Sigmoid colon (tissue), 7 donors: ENCODE results near the gene HOXB5. TPM values are rescaled to one million over a fixed set of nuclear protein-coding genes. Genes with fewer than 3 reads are reported as not detected.

Experiments used
- DNase-seq: peaks from one replicate; pipeline ENCODE4 v3.0.0-alpha.2; 2019
- H3K27ac ChIP-seq, 4 donors: fragments of 200-600 bp; sonication (generic); one replicate each; pipeline ENCODE4 v1.5.1; 2016 to 2019; ENCODE audit warnings: mild to moderate bottlenecking in 1 of 4
- H3K27me3 ChIP-seq, 3 donors: fragments of 200-600 bp; sonication (generic); one replicate each; pipeline ENCODE4 v1.5.1; 2019; ENCODE audit warnings: mild to moderate bottlenecking in 1 of 3
- H3K36me3 ChIP-seq, 4 donors: fragments of 200-600 bp; sonication (generic); one replicate each; pipeline ENCODE4 v1.5.1; 2016 to 2019
- H3K4me1 ChIP-seq, 4 donors: fragments of 200-600 bp; sonication (generic); one replicate each; pipeline ENCODE4 v1.5.1; 2017 to 2019
- H3K4me3 ChIP-seq, 4 donors: fragments of 200-600 bp; sonication (generic); one replicate each; pipeline ENCODE4 v1.5.1; 2017 to 2019; ENCODE audit warnings: mild to moderate bottlenecking in 2 of 4, moderate library complexity in 1 of 4
- H3K9me3 ChIP-seq, 4 donors: fragments of 200-600 bp in 3 of 4; sonication (generic) in 3 of 4; one replicate each; pipeline versions ENCODE4 v1.5.1 to v1.6.1; 2013 to 2019
- CTCF ChIP-seq, 4 experiments: fragments of 450-650 bp in 3 of 4; fragments of 200-600 bp in 1 of 4; IDR thresholded peaks; one replicate each; pipeline ENCODE4 v1.5.1; 2016 to 2019; ENCODE audit warnings: antibody characterized with exemption in 4 of 4, mild to moderate bottlenecking in 3 of 4, moderate library complexity in 2 of 4
- EP300 ChIP-seq, 4 donors: sonication (generic); formaldehyde crosslinking; IDR thresholded peaks; one replicate each; pipeline ENCODE4 v1.6.1; 2017; ENCODE audit warnings: antibody characterized with exemption in 4 of 4
- POLR2A ChIP-seq, 2 donors: fragments of 450-650 bp; IDR thresholded peaks; one replicate each; pipeline ENCODE4 v1.6.1; 2016; ENCODE audit warnings: antibody characterized with exemption in 2 of 2, mild to moderate bottlenecking in 2 of 2, moderate library complexity in 2 of 2
- POLR2AphosphoS5 ChIP-seq, 4 donors: sonication (generic); formaldehyde crosslinking; IDR thresholded peaks; one replicate each; pipeline ENCODE4 v1.6.1; 2017; ENCODE audit warnings: antibody characterized with exemption in 4 of 4
- WGBS, 2 donors: extraction: QIAGEN DNeasy Blood & Tissue Kit; methylation state at CpG; one replicate each; pipeline ENCODE4 v1.1.7; 2013; 5-methylcytosine and 5-hydroxymethylcytosine counted together
- intact Hi-C: fragments of 100-400 bp; cut with DNase I; formaldehyde crosslinking; loops from one replicate; pipeline ENCODE4 v1.15.1; 2023
- polyA plus RNA-seq, 3 donors: library from polyadenylated mRNA; stranded (reverse); fragments of 200-250 nt; gene quantifications; one replicate each; pipeline ENCODE4 v1.2.3, GENCODE V29; 2013
- total RNA-seq, 4 donors: library from RNA; depleted of rRNA; stranded (reverse); fragments of >200 nt; gene quantifications; one replicate each; pipeline ENCODE4 v1.1.0, GENCODE V29; 2016
- donor health status: healthy with polysubstance abuse.
- donor health status: Bipolar disorder and iron deficiency.
- donor health status: healthy.

Gene HOXB5
- total and polyA plus RNA-seq, 7 donors, result 1.5 to 13.9 (median 2.5) TPM

GRCh38 chr17:48596000-48596734 is 2.6 kb upstream of the HOXB5 start:
- no peak for TF ChIP-seq CTCF (IDR thresholded peaks at IDR 0.05)
- TF ChIP-seq EP300 (IDR thresholded peaks at IDR 0.05), result no peak
- peak in 1 of 4 donors; percentile 25 for TF ChIP-seq POLR2AphosphoS5 (IDR thresholded peaks at IDR 0.05)
- H3K9me3 ChIP-seq, result no peaks in the 10 kb centered on the region
- peak overlapping the region; percentile 50 to 70 (median 60) for H3K4me3 ChIP-seq
- no peaks in the 10 kb centered on the region for H3K36me3 ChIP-seq
- DNase-seq, result no peak
- WGBS, 2 donors, result 46 to 76% methylated on average over 54 of the region's 54 CpGs
- H3K4me1 ChIP-seq, result peaks cover 0 to 76% (median 66%) of the 10 kb centered on the region in 4 donors
- peaks cover 0 to 8% (median 0%) of the 10 kb centered on the region in 3 donors for H3K27me3 ChIP-seq
- H3K27ac ChIP-seq, result peak overlapping the region in 3 of 4 donors; percentile 76 to 99 (median 95)
- intact Hi-C loops, result loop anchor here (1.0 kb wide), 1 partner anchor 260 kb away; no protein-coding TSS in a partner anchor

- H3K9me3 ChIP-seq, result no peaks in the 10 kb centered on the region
- 87 to 88% methylated on average over 25 of the region's 25 CpGs for WGBS, 2 donors
- H3K36me3 ChIP-seq, result no peaks in the 10 kb centered on the region
- H3K4me1 ChIP-seq, result peaks cover 0 to 76% (median 63%) of the 10 kb centered on the region in 4 donors
- intact Hi-C loops, result no loop called here
- TF ChIP-seq POLR2AphosphoS5 (IDR thresholded peaks at IDR 0.05) (no peak), CTCF (IDR thresholded peaks at IDR 0.05) (no peak), EP300 (IDR thresholded peaks at IDR 0.05) (no peak), POLR2A (IDR thresholded peaks at IDR 0.05) (no peak)
- H3K27me3 ChIP-seq, result peaks cover 0 to 7% (median 0%) of the 10 kb centered on the region in 3 donors
- H3K27ac ChIP-seq, result peak overlapping the region in 3 of 4 donors; percentile 95 to 99 (median 97)
- peak overlapping the region; percentile 50 to 70 (median 60) for H3K4me3 ChIP-seq
- DNase-seq, result no peak
Measured at GRCh38 chr17:48595278-48595999, 1.9 kb upstream of the HOXB5 start.

DNA sequence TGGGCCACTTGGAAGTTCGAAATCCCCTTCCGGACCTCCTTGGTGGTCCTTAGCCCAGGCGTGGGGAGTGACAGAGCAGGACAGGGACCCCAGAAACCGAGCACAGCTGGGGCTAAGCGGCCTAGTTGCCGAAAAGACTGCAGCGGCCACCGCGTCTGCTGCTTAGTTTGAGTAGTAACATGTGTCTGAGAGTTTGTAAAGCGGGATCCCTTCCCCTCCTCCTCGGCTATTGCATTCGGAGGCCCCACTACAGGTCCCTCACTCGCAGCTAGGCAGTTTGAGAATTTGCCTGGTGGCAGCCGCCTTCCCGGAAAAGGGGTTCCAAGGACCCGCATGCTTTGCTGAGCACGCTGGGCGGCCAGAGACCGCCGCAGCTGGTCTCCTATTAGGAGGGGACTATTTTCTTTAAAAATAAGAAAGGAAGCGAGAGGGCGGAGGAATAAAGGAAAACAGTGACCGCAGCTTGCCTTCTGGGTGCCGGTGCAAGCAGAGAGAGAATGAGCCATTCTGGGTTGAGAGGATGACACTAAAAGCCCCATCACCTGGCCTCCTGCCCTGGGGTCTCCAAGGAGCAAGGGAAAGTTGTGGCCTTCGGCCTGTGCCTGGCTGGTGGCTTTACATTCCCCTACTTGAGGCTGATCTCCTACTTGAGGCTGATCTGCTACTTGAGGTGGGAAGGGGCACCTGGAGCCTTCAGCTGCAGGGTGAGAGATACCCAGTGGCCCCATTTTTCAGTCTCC is 1.1 kb upstream of the HOXB5 start:
- 80 to 84% methylated on average over 25 of the region's 25 CpGs for WGBS, 2 donors

More for the DNA sequence above, 1.1 kb upstream of the HOXB5 start:
- Histone ChIP-seq H3K9me3 (no peaks in the 10 kb centered on the region), H3K36me3 (no peaks in the 10 kb centered on the region), H3K27ac (peak overlapping the region in 3 of 4 donors; percentile 95 to 99 (median 97)), H3K4me1 (peaks cover 0 to 69% (median 57%) of the 10 kb centered on the region in 4 donors), H3K27me3 (peaks cover 0 to 7% (median 0%) of the 10 kb centered on the region in 3 donors), H3K4me3 (peak overlapping the region; percentile 36 to 70 (median 56))
- no peak for DNase-seq
- intact Hi-C loops, result loop anchor here (1.0 kb wide), 1 partner anchor 240 kb away; no protein-coding TSS in a partner anchor
- TF ChIP-seq EP300 (IDR thresholded peaks at IDR 0.05) (no peak), POLR2AphosphoS5 (IDR thresholded peaks at IDR 0.05) (no peak), POLR2A (IDR thresholded peaks at IDR 0.05) (no peak), CTCF (IDR thresholded peaks at IDR 0.05) (no peak)
